Epithelial cell of esophagus (primary cell): ENCODE results near the gene ZCCHC24.

Source experiments
- DNase-seq: peaks from one replicate; pipeline ENCODE4 v3.0.0; 2010; ENCODE audit warnings: low read depth
- H3K4me3 ChIP-seq: 2 replicates; pipeline ENCODE4 v1.5.1; 2011; ENCODE audit warnings: mild to moderate bottlenecking, low read length, control low read depth
- TF ChIP-seq, protein P1 (sequence below): IDR thresholded peaks from 2 replicates; pipeline ENCODE4 v1.5.1; 2011; ENCODE audit warnings: low read depth, mild to moderate bottlenecking, low read length, control low read depth, inconsistent platforms; ENCODE audit not compliant: insufficient read depth; ENCODE audit errors: missing control alignments

ZCCHC24 gene

DNA sequence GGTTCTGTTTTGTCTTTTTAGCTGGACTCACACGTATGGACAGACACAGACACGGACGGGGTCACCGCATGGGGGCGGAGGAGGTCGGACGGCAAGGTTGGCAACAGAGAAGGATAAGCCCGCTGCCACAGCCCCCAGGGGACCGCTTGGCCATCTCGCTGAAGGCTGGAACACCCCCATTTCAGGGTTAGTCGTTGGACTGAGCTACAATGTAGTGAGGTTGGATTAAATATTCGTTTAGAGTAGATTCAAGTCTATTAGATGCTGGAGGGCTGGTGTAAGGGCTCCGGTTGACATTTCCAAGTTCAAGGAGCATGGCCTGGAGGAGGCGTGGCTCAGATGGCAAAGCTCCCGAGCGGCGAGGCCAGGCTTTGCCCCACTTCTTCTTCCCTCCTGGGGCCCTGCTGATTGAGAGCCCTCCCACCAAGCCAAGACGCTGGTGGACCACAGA is 62.9 kb downstream of the ZCCHC24 start:
- H3K4me3 ChIP-seq: no peak overlapping the region
- TF ChIP-seq, protein P1, sequence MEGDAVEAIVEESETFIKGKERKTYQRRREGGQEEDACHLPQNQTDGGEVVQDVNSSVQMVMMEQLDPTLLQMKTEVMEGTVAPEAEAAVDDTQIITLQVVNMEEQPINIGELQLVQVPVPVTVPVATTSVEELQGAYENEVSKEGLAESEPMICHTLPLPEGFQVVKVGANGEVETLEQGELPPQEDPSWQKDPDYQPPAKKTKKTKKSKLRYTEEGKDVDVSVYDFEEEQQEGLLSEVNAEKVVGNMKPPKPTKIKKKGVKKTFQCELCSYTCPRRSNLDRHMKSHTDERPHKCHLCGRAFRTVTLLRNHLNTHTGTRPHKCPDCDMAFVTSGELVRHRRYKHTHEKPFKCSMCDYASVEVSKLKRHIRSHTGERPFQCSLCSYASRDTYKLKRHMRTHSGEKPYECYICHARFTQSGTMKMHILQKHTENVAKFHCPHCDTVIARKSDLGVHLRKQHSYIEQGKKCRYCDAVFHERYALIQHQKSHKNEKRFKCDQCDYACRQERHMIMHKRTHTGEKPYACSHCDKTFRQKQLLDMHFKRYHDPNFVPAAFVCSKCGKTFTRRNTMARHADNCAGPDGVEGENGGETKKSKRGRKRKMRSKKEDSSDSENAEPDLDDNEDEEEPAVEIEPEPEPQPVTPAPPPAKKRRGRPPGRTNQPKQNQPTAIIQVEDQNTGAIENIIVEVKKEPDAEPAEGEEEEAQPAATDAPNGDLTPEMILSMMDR: no peak
- no peak for DNase-seq

DNA sequence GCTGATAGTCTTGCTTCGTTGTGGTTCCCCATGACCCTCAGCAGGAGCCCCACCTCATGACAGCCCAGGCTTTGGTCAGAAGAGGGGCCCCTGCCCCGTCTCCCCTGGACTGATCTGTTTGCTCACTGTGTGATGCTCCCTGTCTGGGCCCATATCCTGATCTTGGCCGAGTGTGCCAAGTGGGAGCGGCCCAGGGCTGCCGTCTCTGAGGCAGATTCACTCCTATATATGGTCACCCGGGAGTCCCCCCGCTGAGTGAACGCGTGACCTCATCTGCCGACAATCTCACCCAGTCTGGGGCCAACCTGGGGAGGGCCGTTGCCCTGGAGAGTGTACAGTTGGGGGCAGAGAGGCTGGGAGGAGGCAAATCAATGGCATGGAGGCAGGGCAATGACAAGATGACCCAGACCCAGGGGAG is 63.6 kb downstream of the ZCCHC24 start:
- no peak overlapping the region for H3K4me3 ChIP-seq
- TF ChIP-seq, protein P1: no peak
- no peak for DNase-seq

DNA sequence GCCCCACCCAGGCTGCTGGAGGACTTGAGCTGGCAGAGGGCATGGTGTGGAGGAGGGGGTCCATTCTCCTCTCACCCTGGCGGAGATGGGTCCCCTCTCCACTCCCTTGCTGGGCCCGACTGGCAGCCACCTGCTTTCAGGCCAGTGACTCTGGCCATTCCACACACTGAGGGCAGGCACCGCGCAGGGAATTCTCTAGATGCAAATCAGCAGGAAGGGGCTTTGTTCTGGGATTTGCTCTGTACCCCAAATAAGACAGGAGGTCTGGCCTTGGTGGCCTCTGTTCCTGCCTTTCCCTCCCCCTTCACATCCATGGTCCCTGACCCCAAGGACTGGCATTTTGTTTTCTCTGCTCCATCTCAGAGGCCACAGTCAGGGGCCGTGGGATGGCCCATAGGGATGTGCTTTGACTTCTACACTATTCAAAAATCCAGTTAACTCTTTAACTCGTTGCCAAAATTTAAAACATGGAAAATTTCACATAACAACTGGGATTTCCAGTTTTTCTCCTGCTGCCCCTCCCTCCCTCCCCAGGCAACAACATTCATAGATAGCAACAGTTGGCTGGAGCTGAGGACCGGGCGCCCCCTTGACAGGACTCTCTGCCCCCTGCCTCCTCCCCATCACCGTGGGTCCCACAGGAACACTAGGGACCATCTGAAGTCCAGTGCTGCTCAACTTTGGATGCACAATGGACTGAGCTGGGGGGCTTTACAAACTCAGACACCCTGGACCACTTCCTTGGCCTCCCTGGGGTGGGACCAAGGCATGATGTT is 64.3 kb downstream of the ZCCHC24 start:
- H3K4me3 ChIP-seq: no peak overlapping the region
- TF ChIP-seq, protein P1: no peak
- no peak for DNase-seq

DNA sequence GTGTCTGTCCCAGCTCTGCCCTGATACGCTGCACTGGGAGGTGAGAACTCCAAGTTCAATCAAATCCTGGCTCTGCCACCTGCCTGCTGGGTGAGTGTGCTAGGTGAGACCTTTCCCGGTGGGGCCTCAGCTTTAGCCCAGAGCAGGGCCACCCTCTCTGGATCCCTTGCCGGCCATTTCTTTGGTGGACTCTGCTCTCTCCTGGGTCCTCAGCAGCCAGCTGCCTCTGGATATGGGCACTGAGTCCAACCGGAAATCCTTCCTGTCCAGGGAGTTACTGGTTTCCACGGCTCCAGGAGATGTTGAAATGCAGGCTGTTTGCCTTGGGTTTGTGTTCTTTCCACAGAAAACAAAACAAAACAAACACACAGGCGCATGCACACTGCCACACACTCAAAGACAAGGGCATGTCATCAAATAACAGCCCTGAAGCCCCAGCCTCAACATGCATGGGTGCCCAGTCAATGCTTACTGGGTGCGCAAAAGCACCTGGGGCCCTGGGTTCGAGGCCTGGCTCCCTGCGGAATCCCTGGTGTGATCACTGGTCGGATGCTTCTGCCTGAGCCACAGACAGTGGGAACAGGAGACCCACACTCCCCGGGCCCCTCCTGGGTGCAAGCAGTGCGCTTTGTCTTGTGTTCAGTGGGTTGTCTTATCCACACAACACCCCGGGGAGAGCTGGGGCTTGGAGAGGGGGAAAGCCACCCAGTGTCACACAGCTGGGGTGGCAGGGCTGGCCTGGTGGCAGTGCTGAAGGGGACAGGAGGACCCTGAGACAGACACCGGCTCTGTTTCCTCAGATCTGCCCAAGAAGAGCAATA is 65.1 kb downstream of the ZCCHC24 start:
- TF ChIP-seq, protein P1: no peak
- DNase-seq: peak; percentile 25
- H3K4me3 ChIP-seq: no peak overlapping the region

DNA sequence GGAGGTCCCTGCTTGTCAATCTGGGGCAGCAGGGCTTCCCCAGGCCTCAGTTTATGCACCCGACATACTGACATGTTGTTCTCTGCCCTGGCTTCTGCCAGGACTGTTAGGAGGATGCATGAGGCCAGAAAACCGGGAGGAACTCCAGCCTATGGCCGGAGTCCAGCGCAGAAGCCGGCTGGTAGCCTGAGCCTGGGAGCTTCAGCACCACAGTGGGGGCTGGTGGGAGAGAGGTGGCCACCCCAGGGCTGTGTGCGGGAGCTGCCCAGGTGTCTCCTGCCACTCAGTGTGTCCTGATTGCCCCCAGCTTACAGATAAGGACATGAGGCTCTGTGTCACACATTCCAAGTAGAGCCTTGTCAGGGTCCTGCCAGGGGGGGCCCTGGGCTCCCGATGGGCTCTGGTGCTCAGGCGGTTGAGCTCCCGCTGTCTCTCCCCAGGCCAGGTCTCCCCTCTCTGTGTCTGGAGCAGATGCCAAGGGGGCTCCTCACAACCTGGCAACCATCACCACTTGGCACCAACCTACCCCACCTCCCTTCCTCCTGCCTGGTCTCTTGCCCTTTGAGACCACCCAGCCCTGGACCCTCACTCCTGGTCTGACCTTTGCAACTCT is 65.8 kb downstream of the ZCCHC24 start:
- DNase-seq: no peak
- H3K4me3 ChIP-seq: no peak overlapping the region
- TF ChIP-seq, protein P1: no peak

DNA sequence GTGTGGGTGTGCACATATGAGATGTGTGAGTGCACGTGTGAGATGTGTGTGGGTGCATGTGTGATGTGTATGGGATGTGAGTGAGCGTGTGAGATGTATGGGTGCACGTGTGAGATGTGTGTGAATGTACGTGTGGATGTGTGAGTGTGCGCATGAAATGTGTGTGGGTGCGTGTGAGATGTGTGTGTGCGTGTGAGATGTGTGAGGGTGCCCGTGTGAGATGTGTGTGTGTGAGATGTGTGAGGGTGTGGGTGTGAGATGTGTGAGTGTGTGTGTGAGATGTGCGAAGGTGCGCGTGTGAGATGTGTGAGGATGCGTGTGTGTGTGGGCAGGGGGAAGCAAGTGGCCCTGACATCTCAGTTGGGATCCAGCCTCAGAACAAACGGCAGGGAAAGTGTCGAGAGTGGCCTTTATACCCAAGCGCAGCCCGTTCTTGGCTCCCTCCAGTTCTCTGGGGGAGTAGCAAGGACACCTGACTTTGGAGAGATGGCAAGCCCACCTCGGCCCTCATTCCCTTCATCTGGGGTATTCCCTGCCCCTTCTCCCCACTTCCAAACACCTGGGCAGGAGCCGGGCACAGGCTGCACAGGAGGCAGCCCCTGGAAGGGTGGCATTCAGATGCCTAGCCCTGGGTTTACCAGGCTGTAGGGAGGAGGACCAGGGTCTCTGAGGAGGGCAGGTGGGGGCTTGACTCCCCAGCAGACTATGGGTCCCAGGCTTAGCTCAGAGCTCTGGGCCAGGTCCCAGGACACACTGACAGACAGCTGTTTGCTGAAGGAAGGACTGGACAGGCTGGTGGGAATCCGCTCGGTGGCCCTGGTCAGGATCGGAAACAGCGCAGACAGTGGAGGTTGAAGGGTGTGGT is 66.5 kb downstream of the ZCCHC24 start:
- H3K4me3 ChIP-seq: no peak overlapping the region
- DNase-seq: no peak
- TF ChIP-seq, protein P1: no peak
